GM19463 (cell line): Measurements from ENCODE around the gene VHLL.
"Not testable (repeated sequence)": the region's sequence is repeated elsewhere in the genome, so short reads cannot be mapped to it uniquely, and the experiment has no call there.

ENCODE experiments used
- ATAC-seq: cut with Tn5 transposase; IDR thresholded peaks from one replicate; pipeline ENCODE4 v1.9.1; 2021; ENCODE audit warnings: mild to moderate bottlenecking, moderate library complexity; ENCODE audit not compliant: unreplicated experiment

VHLL gene

DNA sequence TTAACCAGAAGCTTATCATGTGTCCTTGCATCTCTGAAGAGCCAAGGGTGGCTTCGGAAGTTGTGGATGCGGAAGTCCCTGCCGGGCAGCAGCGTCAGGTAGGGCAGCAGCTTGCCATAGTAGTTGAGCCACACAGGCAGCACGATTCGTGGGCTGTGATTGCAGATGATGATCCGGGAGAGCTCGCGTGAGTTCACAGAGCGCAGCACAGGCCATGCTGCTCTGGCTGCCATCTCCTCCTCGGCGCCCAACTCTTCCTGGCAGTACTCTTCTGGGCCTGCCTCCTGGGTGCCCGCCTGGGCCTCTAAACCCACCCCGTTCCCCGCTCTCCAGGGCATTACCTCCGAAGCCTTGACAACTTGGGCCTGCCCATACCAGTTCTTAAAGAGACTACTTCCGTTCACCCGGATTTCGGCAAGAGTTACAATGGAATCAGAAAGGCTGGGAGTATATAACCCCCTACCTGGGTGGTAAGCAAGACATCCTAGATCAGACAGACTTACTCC, at the start of gene VHLL:
Gene VHLL (minus strand): TSS at position 456 of the 506 bp plus-strand sequence. CDS start 118 bp downstream, at position 338.
- ATAC-seq: no peak

DNA sequence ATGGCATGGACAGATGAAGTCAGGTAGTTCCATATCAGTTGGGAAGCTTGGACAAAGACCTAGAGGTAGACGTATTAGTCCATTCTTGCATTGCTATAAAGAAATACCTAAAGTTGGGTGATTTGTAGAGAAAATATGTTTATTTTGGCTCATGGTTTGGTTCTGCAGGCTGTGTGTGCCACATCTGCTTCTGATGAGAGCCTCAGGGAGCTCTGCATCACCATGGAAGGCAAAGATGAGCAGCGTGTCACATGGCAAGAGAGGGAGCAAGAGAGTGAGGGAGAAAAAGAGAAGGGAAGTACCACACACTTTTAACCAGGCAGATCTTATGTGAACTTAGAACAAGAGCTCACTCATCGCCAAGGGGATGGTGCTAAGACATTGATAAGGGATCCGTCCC, 48.2 kb upstream of the VHLL start:
- ATAC-seq: no peak

DNA sequence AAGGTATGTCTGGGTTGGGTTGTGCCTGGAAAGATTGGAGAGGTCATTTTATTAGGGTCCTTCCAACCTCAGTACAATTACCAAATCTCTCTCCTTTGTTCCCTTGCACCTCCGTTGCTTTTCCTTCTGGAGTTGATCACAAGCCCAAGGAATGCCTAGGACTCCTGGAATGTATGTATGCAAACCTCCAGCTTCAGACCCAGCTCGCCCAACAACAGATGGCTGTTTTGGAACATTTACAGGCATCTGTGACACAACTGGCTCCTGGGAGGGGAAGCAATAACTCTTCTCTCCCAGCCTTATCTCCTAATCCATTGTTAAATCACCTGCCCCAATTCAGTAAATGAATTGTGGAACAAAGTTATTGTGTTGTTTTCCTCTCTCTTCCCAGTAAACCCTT, 47.5 kb upstream of the VHLL start:
- ATAC-seq: no peak

GRCh38 chr1:156346035-156346434, 46.9 kb upstream of the VHLL start:
- not testable (repeated sequence) for ATAC-seq

DNA sequence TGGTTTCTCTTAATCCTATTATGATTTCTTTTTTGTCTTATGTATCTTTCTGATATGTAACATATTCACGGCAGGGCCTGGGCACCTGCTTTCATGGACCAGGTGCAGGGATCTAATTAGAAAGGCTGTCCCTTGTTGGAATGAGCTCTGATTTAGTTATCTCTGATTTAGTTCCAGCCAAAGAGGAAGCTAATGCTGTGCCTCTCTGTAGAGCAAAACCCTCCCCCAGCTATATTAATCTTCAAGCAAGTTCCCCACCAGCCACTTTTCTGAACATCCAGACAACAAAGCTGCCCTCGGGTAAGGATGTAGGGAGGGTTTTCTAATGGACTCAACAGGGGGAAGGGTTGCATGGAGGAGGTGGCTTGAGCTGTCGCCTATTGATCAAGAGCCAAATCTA, 45.3 kb upstream of the VHLL start:
- no peak for ATAC-seq

DNA sequence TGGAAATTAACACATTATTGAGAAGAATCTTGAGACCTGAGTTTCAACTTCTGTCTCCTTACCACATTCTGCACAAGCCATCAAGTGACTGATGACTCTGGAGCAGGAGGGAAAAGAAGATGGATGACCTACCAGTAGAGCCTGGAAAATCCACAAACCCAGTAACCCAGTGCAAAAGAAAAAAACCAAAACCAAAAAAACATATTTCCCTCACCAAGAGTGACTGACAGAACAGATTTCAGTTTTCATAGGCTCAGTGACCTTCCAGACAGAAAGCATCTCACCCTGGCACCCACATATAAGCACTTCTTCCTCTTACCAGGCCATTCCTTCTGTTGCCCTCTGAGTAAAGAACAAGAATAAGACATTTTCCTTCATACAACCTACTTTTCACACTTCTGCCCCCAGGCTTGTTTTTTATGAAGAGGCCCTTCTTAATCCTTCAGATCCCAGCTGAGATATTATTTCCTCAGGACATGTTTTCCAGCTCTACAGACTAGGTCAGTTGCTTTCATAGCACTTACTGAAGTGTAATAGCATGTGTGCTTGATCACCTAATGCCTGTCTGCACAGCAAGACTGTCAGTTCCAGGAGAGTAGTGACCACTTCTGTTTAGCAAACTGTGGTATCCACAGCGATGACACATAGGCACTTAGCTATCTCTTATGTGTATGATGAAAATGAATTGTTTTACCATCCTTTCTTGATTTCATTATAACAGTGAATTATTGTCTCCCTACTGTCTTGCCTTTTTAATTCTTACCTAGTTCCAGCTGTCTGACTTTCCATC, 43.3 kb upstream of the VHLL start:
- ATAC-seq: no peak

DNA sequence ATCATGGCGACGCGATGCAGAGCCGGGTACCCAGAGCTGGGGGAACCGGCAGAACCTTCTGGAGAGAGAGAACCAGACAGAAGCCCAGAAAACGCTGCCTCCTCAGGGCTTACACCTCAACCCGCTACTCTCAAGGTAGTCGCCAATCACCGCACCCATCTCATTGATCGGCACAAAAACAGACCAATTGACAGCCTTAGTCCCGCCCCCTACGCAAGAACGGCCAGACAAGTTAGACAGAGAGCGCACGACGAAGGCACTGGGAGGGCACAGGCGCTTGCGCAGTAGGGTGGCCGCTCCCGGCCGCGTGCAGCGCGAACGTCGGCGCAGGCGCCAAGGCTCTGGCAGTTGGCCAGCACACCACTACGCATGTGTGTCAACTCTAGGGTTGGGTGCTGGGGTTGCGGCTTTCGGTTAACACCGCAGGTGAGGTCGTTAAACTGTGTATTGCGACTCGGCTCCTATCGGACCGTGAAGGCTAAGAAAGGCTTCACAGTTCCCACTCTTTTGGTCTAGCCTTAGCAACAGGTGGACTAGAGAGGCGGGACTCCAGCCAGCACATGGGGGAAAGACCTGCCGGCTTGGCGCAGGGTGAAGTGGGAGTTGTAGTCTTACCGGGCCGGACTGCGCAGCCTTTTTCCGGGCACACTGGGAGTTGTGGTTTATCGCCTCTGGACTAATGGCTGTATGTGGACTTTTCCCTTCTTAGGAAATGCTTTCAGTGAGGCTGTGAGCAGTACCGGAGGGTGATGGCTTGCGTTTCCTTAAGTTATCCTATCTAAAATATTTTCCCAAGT, 39.3 kb upstream of the VHLL start, which contains the start of the genes CCT3 and TSACC:
Gene CCT3 (minus strand): TSS at position 113 of the 797 bp plus-strand sequence. CDS start 108 bp downstream, at position 5.
Gene TSACC (plus strand): TSS at position 347 of the 797 bp plus-strand sequence. CDS start 1,232 bp downstream, outside the sequence.
- ATAC-seq: peak; percentile 89

- ATAC-seq: no peak
Observed at GRCh38 chr1:156337888-156338179, 38.7 kb upstream of the VHLL start.

GRCh38 chr1:156337052-156337887, 38.2 kb upstream of the VHLL start:
- no peak for ATAC-seq

DNA sequence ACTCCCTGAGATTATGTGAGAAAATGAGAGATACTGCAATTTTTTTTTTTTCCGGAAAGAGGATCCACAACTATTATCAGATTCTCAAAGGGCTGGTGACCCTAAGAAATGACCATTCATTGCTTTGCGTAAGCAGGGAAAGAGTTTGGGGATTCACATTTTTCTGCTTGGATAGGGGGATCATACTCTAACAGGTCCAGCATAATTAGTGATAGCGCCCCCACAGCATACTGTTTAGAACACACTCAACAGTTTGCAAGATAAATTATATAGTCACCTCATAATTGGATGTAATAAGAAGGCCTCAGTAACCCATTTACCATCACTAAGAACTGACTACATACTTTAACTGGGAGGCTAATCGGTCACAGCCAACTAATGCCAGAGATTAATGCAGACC, 37.1 kb upstream of the VHLL start:
- no peak for ATAC-seq

- not testable (repeated sequence) for ATAC-seq
Observed at GRCh38 chr1:156323179-156323578, 24.1 kb upstream of the VHLL start.

DNA sequence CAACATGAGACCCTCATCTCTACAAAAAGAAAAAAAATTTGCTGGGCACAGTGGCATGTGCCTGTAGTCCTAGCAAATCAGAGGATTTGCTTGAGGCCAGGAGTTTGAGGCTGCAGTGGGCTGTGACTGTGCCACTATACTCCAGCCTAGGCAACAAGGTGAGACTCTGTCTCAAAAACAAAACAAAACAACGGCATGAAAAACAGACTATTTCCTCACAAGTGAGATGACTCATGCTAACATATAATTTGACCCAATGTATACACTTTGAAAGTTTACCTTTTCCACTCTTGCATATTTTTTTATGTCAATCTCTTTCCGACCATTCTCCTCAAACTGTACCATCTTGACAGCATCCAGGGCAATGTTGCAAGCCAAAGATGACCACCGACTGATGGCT, 21.5 kb upstream of the VHLL start:
- no peak for ATAC-seq

GRCh38 chr1:156319664-156320063, 20.6 kb upstream of the VHLL start:
- no peak for ATAC-seq

DNA sequence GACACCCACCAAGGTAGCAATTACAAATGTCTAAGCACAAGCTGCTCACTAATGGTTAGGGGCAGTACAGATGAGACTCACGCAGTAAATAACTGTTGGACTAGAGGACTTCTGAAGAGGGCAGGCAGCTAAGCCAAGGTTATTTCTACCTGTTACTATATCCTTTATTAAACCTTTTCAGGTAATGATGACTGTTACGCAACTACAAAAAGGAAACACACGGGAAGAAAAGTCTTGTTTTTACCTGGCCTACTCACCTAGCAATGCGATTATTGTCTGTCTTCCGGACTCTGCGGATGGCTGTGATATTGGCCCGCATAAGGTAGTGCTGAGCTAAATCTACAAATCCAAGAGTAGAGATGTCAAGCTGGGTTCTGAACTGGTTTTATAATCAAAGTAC, 17.8 kb upstream of the VHLL start:
- no peak for ATAC-seq

DNA sequence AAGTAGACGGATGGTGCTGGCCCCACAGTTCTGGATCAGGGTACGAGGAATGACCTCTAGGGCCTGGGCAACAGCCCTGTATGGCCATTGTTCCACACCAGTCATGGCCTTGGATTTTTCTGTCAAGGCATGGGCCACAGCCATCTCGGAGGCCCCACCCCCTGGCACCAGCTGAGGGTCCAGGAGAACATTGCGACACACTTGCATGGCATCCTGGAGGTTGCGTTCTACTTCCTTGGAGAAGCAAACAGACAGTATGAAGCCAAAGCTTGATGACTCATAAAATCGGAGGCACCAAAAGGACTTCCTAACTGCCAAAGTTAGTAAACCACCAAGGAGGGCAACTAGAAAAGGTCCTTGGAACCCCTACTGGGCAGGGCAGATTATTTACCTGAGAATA, 11.9 kb upstream of the VHLL start:
- no peak for ATAC-seq

- no peak for ATAC-seq
Observed at GRCh38 chr1:156308078-156308477, 9.0 kb upstream of the VHLL start.

GRCh38 chr1:156305215-156305614, 6.1 kb upstream of the VHLL start:
- no peak for ATAC-seq

DNA sequence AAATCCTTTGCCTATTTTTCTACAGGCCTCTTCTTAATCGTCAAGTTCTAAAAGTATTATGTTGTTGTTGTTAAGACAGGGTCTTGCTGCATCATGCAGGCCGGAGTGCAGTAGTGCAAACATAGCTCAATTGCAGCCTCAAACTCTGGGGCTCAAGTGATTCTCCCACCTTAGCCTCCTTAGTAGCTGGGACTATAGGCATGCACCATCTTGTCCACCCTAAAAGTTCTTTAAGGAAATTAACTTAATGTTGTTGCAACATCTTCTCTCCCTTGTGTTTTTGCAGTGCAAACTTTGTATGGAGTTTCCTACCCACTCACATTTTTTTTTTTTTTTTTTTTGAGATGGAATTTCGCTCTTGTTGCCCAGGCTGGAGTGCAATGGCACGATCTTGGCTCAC, 4.1 kb upstream of the VHLL start:
- no peak for ATAC-seq

GRCh38 chr1:156295391-156295947, 3.6 kb downstream of the VHLL start, which contains the start of gene GLMP:
GLMP (minus strand) TSS chr1:156295679; CDS start chr1:156295645, 34 bp downstream.
- ATAC-seq: no peak

DNA sequence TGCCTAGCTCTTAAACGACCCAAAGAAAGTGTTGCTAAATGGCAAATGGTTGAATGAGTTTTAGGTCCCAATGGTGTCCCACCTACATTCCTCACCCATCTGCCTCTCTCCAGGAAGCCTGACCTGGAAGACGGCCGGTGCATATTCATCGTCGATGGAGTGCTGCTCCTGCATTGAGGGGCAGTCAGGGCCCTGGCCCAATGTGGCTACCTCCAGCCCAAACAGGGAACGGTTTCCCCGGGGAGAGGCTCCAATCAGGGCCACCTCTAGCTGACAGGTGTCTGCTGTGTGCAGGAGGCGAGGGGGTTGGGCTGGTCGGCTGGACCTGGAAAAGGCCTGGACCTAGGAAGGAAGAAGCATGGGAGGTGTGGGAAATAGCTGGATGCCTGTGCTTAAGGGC, 5.2 kb downstream of the VHLL start:
- no peak for ATAC-seq

DNA sequence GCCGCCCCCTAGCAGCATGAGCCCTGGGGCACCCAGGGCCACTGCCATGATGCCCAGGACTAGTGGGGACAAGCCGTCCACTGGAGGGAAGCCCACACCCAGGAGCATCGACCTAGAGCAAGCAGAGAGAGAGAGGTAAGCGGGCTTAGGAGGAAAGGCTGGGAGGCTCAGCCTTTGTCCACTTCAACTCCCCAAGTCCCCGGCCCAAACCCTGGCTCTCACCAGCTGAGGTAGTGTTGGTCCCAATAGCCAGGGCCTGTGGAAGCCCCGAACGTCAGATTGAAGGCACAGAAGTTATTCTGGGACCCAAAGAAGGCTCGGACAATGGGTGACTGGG, 6.0 kb downstream of the VHLL start:
- no peak for ATAC-seq
